AG10803 (cell line): ENCODE data around the gene PASD1.

ENCODE experiments used
- DNase-seq: peaks from one replicate; pipeline ENCODE4 v3.0.0; 2010; ENCODE audit warnings: low read depth
- H3K4me3 ChIP-seq: 2 replicates; pipeline ENCODE4 v1.5.1; 2011; ENCODE audit warnings: mild to moderate bottlenecking, low read length, control low read depth
- CTCF ChIP-seq: conservative IDR thresholded peaks from 2 replicates; pipeline ENCODE4 v1.5.1; 2011; ENCODE audit warnings: mild to moderate bottlenecking, low read length, control low read depth, inconsistent platforms

PASD1 gene

GRCh38 chrX:151712253-151712652 is 148.8 kb downstream of the PASD1 start:
- no peak for TF ChIP-seq CTCF
- no peak for DNase-seq
- H3K4me3 ChIP-seq, result no peak overlapping the region

- no peak overlapping the region for H3K4me3 ChIP-seq
- DNase-seq, result no peak
- TF ChIP-seq CTCF, result peak; percentile 47
Measured at GRCh38 chrX:151713849-151714248, 150.4 kb downstream of the PASD1 start.

- no peak for TF ChIP-seq CTCF
- H3K4me3 ChIP-seq, result no peak overlapping the region
- DNase-seq, result no peak
Measured at GRCh38 chrX:151714362-151714761, 150.9 kb downstream of the PASD1 start.

GRCh38 chrX:151715752-151716151 is 152.3 kb downstream of the PASD1 start, which contains the start of gene FATE1:
FATE1 (plus strand) TSS chrX:151716035; CDS start chrX:151716120, 85 bp downstream.
- no peak within 1 kb of the TSS for H3K4me3 ChIP-seq
- no peak for DNase-seq
- no peak for TF ChIP-seq CTCF

- TF ChIP-seq CTCF, result peak; percentile 63
- DNase-seq, result peak; percentile 32
- H3K4me3 ChIP-seq, result no peak overlapping the region
Measured at GRCh38 chrX:151722241-151722846, 158.9 kb downstream of the PASD1 start.

- DNase-seq, result no peak
- H3K4me3 ChIP-seq, result no peak overlapping the region
- TF ChIP-seq CTCF, result no peak
Measured at GRCh38 chrX:151723156-151723760, 159.8 kb downstream of the PASD1 start.

- no peak for TF ChIP-seq CTCF
- no peak for DNase-seq
- no peak overlapping the region for H3K4me3 ChIP-seq
Measured at GRCh38 chrX:151724563-151725337, 161.3 kb downstream of the PASD1 start.
